ENCODE data around the gene SCT.
"Not testable (repeated sequence)": the region's sequence is repeated elsewhere in the genome, so short reads cannot be mapped to it uniquely, and the experiment has no call there.

Gene SCT, protein sequence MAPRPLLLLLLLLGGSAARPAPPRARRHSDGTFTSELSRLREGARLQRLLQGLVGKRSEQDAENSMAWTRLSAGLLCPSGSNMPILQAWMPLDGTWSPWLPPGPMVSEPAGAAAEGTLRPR

DNA sequence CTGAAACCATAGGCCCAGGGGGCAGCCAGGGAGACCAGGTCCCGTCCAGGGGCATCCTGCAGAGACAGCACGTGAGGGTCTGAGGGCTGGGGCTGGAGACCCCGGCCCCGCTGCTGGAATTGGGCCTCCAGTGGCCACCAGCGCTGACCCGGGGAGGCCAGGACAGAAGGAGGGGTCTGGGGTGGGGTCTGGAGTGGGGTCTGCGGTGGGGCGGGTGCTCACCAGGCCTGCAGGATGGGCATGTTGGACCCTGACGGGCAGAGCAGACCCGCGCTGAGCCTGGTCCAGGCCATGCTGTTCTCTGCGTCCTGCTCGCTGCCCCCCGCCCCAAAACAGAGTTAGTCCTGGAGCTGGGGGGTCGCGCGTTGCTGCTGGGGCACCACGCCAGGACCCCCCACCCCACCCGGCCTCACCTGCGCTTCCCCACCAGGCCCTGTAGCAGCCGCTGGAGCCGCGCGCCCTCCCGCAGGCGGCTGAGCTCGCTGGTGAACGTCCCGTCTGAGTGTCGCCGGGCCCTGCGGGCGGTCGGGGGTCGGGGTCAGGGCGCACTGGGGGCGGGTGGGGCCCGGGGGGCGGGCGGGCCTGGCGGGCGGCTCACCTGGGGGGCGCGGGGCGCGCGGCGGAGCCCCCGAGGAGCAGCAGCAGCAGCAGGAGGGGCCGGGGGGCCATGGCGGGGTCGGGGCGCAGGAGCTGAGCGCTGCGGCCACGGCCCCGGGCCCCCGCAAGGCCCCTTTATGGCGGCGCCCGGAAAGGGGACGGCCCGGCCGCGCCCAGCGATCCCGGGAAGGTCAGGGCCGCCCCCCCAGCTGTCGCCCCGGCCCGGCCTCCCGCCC lies at the start of gene SCT:
Gene SCT (minus strand): TSS at position 707 of the 833 bp plus-strand sequence. CDS start 38 bp downstream, at position 669.
- DNase-seq (ENCODE audit: low read depth in 2 of 2) = no peak

DNA sequence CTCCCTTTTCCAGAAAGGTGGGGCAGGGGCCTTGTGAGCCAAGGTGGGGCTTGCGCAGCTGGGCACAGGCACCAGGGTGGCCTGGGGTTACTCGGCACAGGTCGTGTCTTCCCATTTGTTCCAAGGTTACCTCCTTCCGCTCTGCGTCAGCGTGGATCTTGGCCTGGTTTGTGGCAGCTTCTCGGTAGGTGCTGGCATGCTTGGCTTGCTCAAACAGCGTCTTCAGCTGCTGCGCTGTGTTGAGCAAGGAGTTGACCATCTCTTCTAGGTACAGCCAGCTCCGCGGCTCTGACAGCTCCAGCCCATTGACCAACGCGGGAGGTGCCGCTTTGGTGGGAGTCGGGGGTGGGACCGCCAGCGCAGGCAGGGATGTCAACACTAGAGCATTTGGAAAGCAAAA lies 47.4 kb upstream of the SCT start:
- DNase-seq (ENCODE audit: low read depth in 2 of 2) = no peak

- no peak for DNase-seq (ENCODE audit: low read depth in 2 of 2)
Measured at GRCh38 chr11:673866-674265, 46.9 kb upstream of the SCT start.

DNA sequence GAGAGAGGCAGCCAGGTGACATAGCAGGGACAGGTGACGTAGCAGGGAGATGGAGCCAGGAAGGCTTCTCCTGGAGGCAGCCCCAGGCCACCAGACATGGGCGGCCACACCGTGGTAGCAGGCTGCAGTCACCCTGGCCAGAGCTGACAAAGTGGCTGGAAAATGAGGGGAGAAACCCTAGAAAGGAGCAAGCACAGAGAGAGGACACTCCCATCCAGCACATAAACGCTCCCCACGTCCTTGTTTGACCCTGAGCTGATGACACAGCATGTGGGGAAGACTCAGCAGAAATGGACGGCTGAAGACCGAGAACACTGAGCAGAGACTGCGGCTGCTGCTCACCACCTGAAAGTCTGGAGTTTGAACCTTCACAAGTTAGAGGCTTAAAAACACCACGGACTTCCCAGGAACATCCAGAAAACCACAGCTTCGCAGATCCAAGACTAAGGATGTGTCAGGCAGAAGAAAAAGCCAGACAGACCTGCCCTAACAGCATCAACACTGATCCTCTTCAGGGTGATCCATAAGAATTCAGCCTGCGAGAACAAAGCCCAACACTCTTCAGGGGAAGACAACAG lies 38.8 kb upstream of the SCT start:
- DNase-seq (ENCODE audit: low read depth in 2 of 2) = no peak

GRCh38 chr11:665062-665703 lies 38.2 kb upstream of the SCT start:
- DNase-seq (ENCODE audit: low read depth in 2 of 2) = no peak

DNA sequence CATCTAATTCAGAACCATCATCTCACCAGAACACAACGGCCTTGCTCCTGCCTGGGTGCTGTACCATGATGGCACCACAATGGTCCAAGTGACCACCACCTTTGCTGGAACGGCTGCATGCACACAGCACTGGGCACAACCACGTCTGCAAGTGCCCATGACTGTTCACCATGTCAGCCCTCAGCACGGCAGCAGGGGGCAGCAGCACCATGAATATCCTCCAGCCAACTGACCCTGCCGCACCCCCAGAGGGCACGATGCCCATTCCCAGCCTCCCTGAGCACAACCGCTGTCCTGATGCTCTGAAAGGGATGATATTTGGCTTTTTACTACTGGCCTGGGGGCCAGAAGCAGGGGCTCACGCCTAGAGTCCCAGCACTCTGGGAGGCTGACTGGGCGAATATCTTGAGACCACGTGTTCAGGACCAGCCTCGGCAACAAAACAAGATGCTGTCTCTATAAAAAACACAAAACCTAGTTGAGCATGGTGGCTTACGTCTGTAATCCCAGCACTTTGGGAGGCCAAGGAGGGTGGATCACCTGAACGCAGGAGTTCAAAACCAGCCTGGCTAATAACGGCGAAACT lies 35.8 kb upstream of the SCT start:
- DNase-seq (ENCODE audit: low read depth in 2 of 2) = no peak

DNA sequence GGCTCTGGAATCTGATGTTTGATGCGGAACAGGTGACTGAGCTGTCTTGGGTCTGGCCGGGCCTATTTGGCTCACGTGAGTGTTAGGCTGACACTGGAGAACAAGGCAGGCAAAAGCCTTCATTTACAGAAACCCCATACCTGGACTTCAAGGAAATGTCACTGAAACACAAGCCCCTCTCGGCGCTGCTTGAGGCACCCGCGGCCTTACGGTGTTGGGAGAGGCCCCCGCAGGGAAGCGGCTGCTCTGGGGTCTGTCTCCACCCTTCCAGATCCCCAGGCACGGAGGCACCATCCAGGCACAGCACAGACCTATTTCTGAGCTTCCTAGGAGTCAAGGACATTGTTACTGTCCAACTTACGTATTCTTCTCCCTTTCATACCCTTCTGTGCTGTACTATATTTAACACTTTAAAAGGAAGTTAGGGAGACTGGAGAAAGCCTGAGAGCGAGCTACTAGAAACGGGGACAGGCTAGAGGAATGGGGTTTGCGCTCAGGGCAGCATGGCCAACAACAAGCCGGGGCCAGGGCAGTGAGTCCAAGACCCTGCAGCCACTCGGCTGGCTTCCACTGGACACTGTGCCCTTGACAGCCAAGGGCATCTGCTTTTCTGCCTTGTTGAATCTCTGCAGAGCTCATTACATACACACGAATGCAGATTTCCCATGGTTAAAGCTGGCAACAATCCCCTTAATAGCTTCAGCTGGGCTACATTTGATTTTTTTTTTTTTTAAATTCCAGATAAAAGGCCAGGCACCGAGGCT lies 33.9 kb upstream of the SCT start:
- DNase-seq (ENCODE audit: low read depth in 2 of 2) = no peak

GRCh38 chr11:660281-660680 lies 33.3 kb upstream of the SCT start:
- no peak for DNase-seq (ENCODE audit: low read depth in 2 of 2)

DNA sequence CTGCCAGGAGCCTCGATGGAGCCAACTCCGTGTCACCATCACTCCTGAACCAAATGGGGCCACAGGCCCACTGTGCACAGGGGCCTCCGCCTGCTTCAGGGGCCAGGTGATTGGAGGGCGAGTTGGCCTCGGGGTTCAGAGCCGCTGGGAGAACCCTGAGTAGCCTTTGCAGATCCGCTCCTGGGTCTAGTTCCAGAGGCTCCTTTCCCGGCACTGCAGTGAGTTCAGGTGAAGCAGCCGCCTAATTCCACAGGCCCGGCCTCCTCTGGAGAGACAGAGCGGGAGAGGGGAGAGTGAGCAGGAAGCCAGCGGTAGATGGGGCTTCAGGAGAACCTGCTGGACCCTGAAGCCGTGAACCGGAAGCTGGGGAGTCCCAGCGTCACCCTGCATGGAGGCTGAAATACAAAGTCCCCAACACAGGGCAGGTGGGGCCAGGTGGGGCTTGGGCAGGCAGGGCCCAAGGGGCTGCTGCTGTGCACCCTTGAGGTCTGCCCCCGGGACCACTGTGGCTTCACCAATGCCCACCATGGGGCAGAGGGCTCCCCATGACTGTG lies 32.6 kb upstream of the SCT start:
- no peak for DNase-seq (ENCODE audit: low read depth in 2 of 2)

- DNase-seq (ENCODE audit: low read depth in 2 of 2) = no peak
Measured at GRCh38 chr11:657691-658126, 30.7 kb upstream of the SCT start.

DNA sequence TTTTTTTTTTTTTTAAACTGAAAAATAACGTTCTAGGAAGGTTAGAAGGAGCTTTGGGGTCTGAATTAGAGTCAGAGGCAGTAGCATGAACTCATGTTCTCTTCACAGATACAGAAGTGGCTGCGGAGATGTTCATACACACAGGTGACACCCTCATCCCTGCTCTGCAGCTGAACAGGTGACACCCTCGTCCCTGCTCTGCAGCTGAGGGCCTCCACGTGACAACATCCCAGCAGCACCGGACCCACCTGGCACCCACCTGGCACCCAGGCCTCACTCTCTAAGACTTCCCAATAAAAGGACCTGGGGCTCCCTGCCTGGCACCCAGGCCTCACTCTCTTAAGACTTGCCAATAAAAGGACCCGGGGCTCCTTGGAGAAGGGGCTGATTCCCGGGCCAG lies 29.9 kb upstream of the SCT start:
- DNase-seq (ENCODE audit: low read depth in 2 of 2) = no peak

GRCh38 chr11:656426-656825 lies 29.4 kb upstream of the SCT start:
- DNase-seq (ENCODE audit: low read depth in 2 of 2) = no peak

DNA sequence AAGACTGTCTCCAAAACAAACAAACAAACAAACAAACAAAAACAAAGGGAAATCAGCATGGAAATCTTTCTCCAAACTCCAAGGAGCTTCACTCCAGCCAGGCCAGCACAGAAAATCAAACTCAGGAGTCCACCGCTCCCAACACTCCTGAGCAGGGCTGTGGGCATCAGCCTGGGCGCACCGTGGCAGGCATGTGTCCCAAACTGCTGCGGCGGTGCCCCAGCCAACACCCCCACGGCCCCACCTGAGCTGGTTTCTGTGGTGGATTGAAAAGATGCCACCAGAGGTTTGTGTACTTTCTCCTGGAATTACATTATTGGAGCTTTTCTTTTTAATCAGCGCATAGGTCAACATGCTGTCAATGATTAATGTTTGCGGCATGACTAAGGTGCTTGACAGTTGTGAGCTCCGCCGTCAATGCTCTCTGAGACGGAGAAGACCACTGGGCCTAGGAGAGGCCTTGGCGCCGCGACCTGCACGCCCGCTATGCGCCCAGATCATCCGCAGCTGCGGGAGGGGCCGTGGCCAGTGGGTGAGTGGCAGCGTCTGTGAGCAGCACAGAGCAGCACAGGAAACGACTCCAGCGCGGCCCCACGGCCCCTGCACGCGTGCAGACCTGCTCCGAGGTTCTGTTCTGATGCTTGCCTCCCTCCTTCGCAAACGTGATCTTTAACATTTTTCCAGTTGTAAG lies 28.2 kb upstream of the SCT start:
- DNase-seq (ENCODE audit: low read depth in 2 of 2) = no peak

DNA sequence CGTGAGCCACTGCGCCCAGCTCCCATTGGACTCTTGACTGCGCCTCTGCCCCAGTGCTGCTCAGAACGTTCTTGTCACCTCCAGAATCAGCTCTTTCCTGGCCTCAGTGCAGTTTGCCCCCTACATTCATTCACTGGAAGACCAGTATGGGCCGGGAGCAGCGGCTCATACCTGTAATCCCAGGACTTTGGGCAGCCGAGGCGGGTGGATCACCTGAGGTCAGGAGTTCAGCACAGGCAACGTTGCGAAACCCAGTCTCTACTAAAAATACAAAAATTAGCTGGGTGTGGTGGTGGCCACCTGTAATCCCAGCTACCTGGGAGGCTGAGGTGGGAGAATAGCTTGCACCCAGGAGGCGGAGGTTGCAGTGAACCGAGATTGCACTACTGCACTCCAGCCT lies 27.5 kb upstream of the SCT start:
- DNase-seq (ENCODE audit: low read depth in 2 of 2) = not testable (repeated sequence)

DNA sequence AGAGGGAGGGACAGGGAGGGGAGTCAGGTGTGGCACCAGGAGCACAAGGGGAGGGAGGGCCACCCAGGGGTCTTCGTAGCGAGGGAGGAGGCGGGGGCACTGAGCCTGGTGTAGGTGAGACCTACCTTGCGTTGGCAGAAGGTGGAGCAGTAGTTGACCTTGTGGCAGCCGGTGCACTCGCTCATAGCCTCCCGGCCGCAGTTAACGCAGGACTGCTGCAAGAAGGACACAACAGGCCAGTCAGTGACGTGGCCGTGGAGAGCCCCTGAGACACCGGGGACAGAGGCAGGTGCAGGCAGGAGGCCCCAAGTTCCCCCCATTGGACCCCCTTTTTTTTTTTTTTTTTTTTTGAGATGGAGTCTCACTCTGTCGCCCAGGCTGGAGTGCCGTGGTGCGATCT lies 26.9 kb upstream of the SCT start:
- DNase-seq (ENCODE audit: low read depth in 2 of 2) = no peak

DNA sequence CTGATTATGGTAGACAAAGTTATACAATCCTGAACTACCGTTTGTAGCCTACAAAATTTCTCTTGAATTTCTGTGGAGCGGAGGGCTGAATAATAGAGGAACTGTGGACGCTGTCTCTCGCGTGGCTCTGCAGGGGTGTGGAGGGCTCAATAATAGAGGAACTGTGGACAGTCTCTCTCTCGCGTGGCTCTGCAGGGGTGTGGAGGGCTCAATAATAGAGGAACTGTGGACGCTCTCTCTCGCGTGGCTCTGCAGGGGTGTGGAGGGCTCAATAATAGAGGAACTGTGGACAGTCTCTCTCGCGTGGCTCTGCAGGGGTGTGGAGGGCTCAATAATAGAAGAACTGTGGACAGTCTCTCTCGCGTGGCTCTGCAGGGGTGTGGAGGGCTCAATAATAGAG lies 26.2 kb upstream of the SCT start:
- not testable (repeated sequence) for DNase-seq (ENCODE audit: low read depth in 2 of 2)

DNA sequence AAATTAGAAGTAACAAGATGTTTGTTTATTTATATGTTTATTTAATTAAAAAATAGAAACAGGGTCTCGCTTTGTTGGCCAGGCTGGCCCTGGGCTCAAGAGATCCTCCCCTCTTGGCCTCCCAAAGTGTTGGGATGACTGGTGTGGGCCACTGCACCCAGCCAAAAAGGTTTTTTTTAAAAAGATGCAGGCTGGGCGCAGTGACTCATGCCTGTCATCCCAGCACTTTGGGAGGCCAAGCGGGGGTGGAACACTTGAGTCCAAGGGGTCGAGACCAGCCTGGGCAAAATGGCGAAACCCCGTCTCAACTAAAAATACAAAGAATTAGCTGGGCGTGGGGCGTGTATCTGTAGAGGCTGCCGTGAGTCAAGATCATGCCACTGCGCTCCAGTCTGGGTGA lies 23.5 kb upstream of the SCT start:
- no peak for DNase-seq (ENCODE audit: low read depth in 2 of 2)

DNA sequence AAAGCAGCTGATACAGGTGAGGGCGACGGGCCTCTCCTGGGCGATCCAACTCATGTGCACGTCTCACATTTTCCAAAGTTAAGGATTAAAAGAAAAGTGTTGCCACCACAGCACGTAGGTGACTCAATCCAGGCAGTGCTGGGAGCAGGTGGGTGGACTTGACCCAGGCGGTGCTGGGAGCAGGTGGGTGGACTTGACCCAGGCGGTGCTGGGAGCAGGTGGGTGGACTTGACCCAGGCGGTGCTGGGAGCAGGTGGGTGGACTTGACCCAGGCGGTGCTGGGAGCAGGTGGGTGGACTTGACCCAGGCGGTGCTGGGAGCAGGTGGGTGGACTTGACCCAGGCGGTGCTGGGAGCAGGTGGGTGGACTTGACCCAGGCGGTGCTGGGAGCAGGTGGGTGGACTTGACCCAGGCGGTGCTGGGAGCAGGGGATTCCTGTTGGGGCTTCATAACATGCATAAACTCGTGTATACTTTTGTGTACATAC lies 20.7 kb upstream of the SCT start:
- DNase-seq (ENCODE audit: low read depth in 2 of 2) = not testable (repeated sequence)

GRCh38 chr11:646214-646613 lies 19.2 kb upstream of the SCT start:
- DNase-seq (ENCODE audit: low read depth in 2 of 2) = no peak

- no peak for DNase-seq (ENCODE audit: low read depth in 2 of 2)
Measured at GRCh38 chr11:645536-645935, 18.6 kb upstream of the SCT start.

Measured in stimulated activated CD8-positive, alpha-beta memory T cell treated with anti-CD3 and anti-CD28 coated beads, Interleukin-2, amount 100 ng/mL, for 1 hour (primary cell).